Measurements from ENCODE around the gene SMIM13.

SMIM13 gene

DNA sequence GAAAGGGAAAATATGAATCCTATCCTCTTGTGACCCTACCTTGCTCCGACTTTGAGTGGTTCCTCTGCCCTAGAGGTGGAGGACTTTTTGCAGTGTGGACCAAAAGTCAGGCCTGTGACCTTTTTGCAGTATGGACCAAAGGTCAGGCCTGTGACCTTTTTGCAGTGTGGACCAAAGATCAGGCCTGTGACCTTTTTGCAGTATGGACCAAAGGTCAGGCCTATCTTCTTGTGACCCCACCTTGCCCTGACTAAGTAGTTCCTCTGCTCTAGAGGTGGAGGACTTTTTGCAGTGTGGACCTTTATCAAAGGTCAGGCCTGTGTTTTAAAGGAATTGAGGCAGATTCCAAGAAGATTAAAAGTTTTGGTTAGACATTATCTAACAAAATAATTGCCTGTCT, 28.7 kb downstream of the SMIM13 start:
- DNase-seq (ENCODE audit: low spot score) = no peak
- Histone ChIP-seq H3K4me3 (no peak overlapping the region), H3K27ac (no peak overlapping the region)
- TF ChIP-seq, protein P1, sequence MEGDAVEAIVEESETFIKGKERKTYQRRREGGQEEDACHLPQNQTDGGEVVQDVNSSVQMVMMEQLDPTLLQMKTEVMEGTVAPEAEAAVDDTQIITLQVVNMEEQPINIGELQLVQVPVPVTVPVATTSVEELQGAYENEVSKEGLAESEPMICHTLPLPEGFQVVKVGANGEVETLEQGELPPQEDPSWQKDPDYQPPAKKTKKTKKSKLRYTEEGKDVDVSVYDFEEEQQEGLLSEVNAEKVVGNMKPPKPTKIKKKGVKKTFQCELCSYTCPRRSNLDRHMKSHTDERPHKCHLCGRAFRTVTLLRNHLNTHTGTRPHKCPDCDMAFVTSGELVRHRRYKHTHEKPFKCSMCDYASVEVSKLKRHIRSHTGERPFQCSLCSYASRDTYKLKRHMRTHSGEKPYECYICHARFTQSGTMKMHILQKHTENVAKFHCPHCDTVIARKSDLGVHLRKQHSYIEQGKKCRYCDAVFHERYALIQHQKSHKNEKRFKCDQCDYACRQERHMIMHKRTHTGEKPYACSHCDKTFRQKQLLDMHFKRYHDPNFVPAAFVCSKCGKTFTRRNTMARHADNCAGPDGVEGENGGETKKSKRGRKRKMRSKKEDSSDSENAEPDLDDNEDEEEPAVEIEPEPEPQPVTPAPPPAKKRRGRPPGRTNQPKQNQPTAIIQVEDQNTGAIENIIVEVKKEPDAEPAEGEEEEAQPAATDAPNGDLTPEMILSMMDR (IDR thresholded peaks at IDR 0.05) = no peak

GRCh38 chr6:11123978-11124377, 30.3 kb downstream of the SMIM13 start:
- H3K4me3 ChIP-seq = no peak overlapping the region
- H3K27ac ChIP-seq = no peak overlapping the region
- TF ChIP-seq, protein P1 (IDR thresholded peaks at IDR 0.05) = no peak
- DNase-seq (ENCODE audit: low spot score) = no peak

DNA sequence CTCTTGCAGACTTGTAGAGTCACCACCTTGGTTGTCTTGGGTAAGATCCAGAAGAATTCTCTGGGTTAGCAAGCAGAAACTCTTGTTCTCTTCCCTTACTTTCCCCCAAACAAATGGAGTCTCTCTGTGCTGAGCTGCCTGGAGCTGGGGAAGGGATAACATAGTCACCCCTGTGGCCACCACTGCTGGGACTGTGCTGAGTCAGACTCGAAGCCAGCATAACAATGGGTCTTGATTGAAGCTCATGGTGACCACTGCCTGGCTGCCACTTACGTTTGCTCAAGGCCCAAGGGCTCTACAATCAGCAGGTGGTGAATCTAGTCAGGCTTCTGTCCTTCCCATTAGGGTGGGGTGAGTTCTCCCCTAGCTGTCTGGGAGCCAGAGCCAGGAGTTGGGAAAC, 33.2 kb downstream of the SMIM13 start:
- TF ChIP-seq, protein P1 (IDR thresholded peaks at IDR 0.05) = no peak
- no peak for DNase-seq (ENCODE audit: low spot score)
- no peak overlapping the region for H3K27ac ChIP-seq

GRCh38 chr6:11128608-11129007, 35.0 kb downstream of the SMIM13 start:
- H3K27ac ChIP-seq = no peak overlapping the region
- no peak for DNase-seq (ENCODE audit: low spot score)
- no peak overlapping the region for H3K4me3 ChIP-seq
- TF ChIP-seq, protein P1 (IDR thresholded peaks at IDR 0.05) = no peak

More for the DNA sequence above, 33.2 kb downstream of the SMIM13 start:
- no peak overlapping the region for H3K4me3 ChIP-seq

DNA sequence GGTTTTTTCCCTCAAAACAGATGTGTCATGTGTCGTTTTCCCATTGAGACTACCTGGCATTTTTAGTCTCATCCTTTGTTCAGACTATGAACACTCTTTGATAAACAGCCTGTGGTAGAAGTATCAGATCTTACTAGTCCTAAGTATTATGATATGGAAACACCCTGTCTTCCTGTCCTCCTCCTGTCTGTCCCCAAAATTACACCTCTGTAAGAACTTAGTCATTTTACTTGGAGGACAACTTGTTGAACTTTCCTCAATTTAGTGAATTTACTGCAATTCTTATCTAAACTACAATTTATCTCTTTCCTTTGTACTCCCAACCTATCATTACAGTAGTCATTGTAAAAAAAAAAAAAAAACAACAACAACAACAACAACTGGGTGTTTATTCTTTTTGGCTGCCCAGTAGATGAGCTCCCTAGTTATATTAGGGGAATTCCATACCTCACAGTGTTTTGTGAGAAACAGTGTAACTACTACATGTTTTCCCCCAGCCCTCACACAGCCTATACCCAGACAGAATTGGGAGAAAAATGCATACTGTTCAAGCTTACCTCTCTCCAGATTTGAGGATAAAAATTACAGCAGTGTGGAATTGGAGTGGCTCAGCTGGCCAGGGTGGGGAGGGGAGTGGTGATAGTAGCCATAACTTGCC, 36.4 kb downstream of the SMIM13 start:
- no peak overlapping the region for H3K4me3 ChIP-seq
- DNase-seq (ENCODE audit: low spot score) = no peak
- no peak overlapping the region for H3K27ac ChIP-seq
- TF ChIP-seq, protein P1 (IDR thresholded peaks at IDR 0.05) = no peak

- H3K27ac ChIP-seq = no peak overlapping the region
- TF ChIP-seq, protein P1 (IDR thresholded peaks at IDR 0.05) = no peak
- no peak for DNase-seq (ENCODE audit: low spot score)
- H3K4me3 ChIP-seq = no peak overlapping the region
Measured at GRCh38 chr6:11130605-11131004, 37.0 kb downstream of the SMIM13 start.

- Histone ChIP-seq H3K27ac (no peak overlapping the region), H3K4me3 (no peak overlapping the region)
- DNase-seq (ENCODE audit: low spot score) = no peak
- TF ChIP-seq, protein P1 (IDR thresholded peaks at IDR 0.05) = no peak
Measured at GRCh38 chr6:11132194-11132888, 38.7 kb downstream of the SMIM13 start.
